IPS-20b (cell line): ENCODE data around the gene HMCN2.

Source experiments
- H3K27ac ChIP-seq: one replicate; pipeline ENCODE4 v1.5.1; 2013; ENCODE audit warnings: low read length
- H3K27me3 ChIP-seq: 2 replicates; pipeline ENCODE4 v1.6.1; 2013; ENCODE audit warnings: mild to moderate bottlenecking, low read length, inconsistent platforms; ENCODE audit not compliant: insufficient read depth
- H3K36me3 ChIP-seq: 2 replicates; pipeline ENCODE4 v1.6.1; 2013; ENCODE audit warnings: low read depth, mild to moderate bottlenecking, inconsistent platforms, low read length, moderate library complexity; ENCODE audit not compliant: insufficient read depth
- H3K4me1 ChIP-seq: 2 replicates; pipeline ENCODE4 v1.6.1; 2013; ENCODE audit warnings: mild to moderate bottlenecking, control low read depth, inconsistent platforms, low read length, moderate library complexity; ENCODE audit not compliant: insufficient read depth
- H3K4me3 ChIP-seq: 2 replicates; pipeline ENCODE4 v1.5.1; 2013; ENCODE audit warnings: mild to moderate bottlenecking, low read length, inconsistent platforms
- H3K9ac ChIP-seq: 2 replicates; pipeline ENCODE4 v1.6.1; 2013; ENCODE audit warnings: low read depth, mild to moderate bottlenecking, inconsistent platforms, low read length, moderate library complexity
- H3K9me3 ChIP-seq: 2 replicates; pipeline ENCODE4 v1.6.1; 2013; ENCODE audit warnings: mild to moderate bottlenecking, low read depth, low read length, inconsistent platforms; ENCODE audit not compliant: insufficient read depth

The HMCN2 gene

DNA sequence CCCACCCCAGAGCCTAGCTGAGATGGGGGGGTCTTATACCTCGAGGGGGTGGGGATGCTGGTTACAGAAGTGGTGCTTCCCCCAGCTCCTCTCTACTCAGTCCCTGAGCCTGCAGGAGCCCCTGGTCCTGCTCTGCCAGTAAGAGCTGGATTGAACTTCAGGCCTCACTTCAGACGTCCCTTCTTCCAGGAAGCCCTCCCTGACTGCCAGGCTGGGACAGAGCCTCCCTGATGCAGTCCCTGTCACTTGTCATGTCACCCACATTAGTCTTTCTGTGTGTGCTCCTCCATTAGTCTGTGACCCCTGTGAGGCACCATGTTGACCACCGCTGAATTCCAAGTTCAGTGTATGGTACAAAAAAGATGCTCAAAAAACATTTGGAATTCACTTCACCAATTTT lies 100.5 kb downstream of the HMCN2 start:
- H3K27ac ChIP-seq, result no peak overlapping the region
- H3K4me1 ChIP-seq, result no peaks in the 10 kb centered on the region
- no peak overlapping the region for H3K9ac ChIP-seq
- H3K4me3 ChIP-seq, result no peak overlapping the region
- H3K9me3 ChIP-seq, result no peaks in the 10 kb centered on the region
- no peaks in the 10 kb centered on the region for H3K27me3 ChIP-seq
- H3K36me3 ChIP-seq, result no peaks in the 10 kb centered on the region

DNA sequence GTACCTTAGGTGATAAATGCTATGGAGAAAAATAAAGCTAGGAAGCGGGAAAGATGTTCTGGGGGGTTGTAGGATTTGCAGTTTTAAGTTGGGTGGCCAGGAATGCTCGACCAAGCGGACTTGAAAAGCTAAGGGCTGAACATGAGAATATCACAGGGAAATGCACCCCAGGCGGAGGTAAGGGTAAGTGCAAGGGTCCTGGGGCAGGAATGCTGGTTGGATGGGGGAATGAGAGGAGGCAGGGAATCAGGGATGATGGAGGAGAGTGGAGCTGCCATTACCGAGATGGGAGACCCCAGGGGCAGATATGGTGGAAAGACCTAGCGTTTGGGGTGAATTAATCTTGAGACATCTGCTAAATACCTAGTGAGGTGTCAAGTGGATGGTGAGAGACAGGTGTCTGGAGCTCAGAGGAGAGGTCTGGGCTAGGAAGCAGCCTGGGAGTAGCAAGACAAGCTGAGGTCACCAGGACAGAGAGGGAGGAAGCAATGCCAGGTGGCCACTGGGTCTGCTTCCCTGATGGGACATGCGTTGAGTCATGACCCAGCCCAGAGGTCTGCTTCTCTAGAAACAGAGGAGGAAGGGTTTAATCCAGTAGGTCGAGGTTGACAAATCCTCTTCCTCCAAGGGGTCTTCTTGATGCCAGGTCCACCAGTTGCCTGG lies 101.5 kb downstream of the HMCN2 start:
- H3K36me3 ChIP-seq, result no peaks in the 10 kb centered on the region
- H3K9me3 ChIP-seq, result no peaks in the 10 kb centered on the region
- H3K27me3 ChIP-seq, result no peaks in the 10 kb centered on the region
- H3K9ac ChIP-seq, result no peak overlapping the region
- no peaks in the 10 kb centered on the region; the same call in 1 of the 2 replicates for H3K4me1 ChIP-seq
- H3K27ac ChIP-seq, result no peak overlapping the region
- no peak overlapping the region for H3K4me3 ChIP-seq

DNA sequence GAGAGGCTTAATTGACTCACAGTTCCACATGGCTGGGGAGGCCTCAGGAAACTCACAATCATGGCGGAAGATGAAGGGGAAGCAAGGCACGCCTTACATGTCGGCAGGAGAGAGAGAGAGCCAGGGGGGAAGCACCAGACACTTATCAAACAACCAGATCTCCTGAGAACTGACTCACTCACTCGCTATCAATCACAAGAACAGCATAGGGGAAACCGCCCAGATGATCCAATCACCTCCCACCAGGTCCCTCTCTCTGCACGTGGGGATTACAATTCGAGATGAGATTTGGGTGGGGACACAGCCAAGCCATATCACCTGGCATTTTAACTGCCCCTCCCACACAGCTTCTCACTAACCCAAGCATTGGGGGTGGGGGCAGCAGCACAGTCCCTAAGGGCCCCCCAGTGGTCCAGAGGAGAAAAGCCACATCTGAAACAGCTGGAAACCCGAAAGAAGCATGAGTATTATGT lies 103.1 kb downstream of the HMCN2 start:
- H3K27ac ChIP-seq, result no peak overlapping the region
- H3K27me3 ChIP-seq, result no peaks in the 10 kb centered on the region

DNA sequence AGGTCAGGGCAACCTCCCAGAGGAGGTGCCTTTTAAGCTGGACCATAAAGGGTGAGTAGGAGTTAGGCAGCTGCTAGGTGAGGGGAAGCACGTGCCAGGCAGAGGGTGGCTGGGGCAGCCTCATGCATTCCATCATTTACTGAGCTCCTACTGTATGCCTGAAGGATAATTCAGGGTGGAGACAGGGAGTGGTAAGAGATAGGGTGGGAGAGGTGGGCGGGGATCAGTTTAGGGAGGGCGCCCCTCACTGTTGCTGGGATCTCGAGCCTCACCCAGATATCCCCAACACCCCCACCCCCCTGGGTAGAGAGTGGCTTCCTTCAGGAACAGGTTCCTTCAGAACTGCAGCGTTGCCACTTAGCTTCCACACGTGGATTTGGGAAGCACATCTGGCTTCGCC lies 104.7 kb downstream of the HMCN2 start:
- no peaks in the 10 kb centered on the region for H3K9me3 ChIP-seq
- no peaks in the 10 kb centered on the region; the same call in 1 of the 2 replicates for H3K4me1 ChIP-seq
- no peak overlapping the region for H3K9ac ChIP-seq
- H3K4me3 ChIP-seq, result no peak overlapping the region
- H3K36me3 ChIP-seq, result no peaks in the 10 kb centered on the region
- no peaks in the 10 kb centered on the region for H3K27me3 ChIP-seq
- H3K27ac ChIP-seq, result no peak overlapping the region

More for the DNA sequence above, 103.1 kb downstream of the HMCN2 start:
- Histone ChIP-seq H3K36me3 (no peaks in the 10 kb centered on the region), H3K9me3 (no peaks in the 10 kb centered on the region), H3K4me1 (no peaks in the 10 kb centered on the region; the same call in 1 of the 2 replicates), H3K4me3 (no peak overlapping the region), H3K9ac (no peak overlapping the region)

DNA sequence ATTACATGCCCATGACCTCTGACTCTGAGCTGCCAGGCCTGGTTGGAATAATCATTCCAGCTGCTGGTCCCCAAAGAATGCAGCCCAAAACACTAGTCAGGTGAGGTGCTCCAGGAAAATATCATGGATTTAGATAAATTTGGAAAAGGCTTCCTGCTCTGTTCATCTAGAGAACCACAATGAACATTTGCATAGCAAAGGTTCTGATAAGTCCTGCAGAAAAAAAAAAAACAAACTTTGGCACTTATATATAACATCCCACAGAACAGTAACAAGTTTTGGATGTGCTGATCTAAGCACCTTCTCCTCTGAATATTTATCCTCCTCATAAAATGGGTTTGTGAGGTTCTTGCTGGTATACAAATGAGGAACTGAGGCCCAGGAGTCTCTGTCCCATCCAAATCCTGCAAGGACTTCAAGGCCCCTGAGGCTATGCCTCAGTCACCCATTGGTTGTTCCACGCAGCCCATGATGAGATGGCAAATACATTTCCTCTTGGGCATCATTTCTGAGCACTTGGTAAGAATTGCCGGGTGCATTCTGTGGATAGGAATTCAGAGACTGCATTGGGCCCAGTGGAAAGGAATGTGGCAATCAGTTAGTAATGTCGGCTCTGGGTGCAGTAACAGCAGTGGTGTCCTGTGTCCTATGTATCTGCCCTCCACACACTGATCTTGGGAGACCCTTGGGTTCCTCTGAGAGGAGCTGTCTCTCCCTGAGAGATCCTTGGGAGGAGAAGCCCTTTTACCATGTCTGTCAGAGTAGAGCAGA lies 105.8 kb downstream of the HMCN2 start:
- no peak overlapping the region for H3K4me3 ChIP-seq
- H3K27me3 ChIP-seq, result no peaks in the 10 kb centered on the region
- H3K36me3 ChIP-seq, result no peaks in the 10 kb centered on the region
- no peaks in the 10 kb centered on the region for H3K9me3 ChIP-seq
- H3K4me1 ChIP-seq, result no peaks in the 10 kb centered on the region; the same call in 1 of the 2 replicates
- no peak overlapping the region for H3K27ac ChIP-seq
- H3K9ac ChIP-seq, result no peak overlapping the region

DNA sequence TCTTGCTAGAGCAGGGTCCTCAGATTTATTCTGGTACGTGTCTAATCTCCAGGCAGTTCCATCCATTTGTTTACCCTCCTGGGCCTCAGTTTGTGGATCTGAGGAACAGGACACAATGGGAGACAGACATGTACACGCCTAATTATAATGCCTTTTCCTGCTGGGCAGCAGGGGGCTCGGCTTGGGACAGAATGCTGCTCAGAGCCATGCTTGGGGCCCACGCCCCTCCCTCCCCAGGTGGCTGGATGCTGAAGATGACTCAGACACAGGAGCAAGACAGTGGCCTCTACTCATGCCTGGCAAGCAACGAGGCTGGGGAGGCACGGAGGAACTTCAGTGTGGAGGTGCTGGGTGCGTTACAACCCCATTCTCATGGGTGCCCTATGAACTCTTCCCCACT lies 106.5 kb downstream of the HMCN2 start:
- Histone ChIP-seq H3K36me3 (no peaks in the 10 kb centered on the region), H3K4me1 (no peaks in the 10 kb centered on the region; the same call in 1 of the 2 replicates), H3K27me3 (no peaks in the 10 kb centered on the region), H3K9me3 (no peaks in the 10 kb centered on the region), H3K9ac (no peak overlapping the region), H3K4me3 (no peak overlapping the region), H3K27ac (no peak overlapping the region)

DNA sequence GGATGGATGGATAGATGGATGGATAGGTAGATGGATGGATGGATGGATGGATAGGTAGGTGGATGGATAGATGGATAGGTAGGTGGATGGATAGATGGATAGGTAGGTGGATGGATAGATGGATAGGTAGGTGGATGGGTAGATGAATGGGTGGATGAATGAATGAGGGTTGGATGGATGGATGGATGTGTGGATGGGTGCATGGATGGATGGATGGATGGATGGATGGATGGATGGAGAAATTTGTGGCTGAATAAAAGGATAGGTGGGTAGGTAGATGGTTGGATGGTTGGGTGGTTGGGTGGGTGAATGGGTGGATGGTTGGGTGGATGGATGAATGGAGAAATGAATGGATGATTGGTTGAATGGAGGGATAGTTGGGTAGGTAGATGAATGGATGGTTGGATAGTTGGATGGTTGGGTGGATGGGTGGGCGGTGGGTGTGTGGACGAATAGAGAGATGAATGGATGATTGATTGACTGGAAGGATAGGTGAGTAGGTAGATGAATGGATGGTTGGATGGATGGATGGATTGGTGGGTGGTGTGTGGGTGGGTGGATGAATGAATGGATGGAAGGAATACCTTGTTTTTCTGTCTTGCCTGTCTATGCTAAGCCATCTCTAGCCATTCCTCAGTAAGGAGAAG lies 108.2 kb downstream of the HMCN2 start:
- Histone ChIP-seq H3K27me3 (no peaks in the 10 kb centered on the region), H3K4me3 (no peak overlapping the region), H3K4me1 (no peaks in the 10 kb centered on the region; the same call in 1 of the 2 replicates), H3K27ac (no peak overlapping the region), H3K9me3 (no peaks in the 10 kb centered on the region), H3K9ac (no peak overlapping the region), H3K36me3 (no peaks in the 10 kb centered on the region)

DNA sequence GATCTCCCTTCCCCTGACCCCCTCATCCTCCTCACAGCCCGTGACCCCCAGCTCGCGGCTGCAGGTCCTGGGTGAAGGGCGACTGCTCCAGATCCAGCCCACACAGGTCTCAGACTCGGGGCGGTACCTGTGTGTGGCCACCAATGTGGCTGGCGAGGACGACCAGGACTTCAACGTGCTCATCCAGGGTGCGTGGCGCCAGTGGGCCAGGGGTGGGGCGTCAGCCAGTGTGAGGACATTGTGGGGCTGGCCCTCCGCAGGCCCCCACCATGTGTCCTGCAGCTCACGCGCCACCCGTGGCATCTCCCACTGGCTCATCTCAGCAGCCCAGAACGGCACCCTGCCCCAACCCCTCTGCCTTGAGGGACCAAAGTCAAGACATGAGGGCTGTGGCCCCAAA lies 112.1 kb downstream of the HMCN2 start:
- H3K4me1 ChIP-seq, result no peaks in the 10 kb centered on the region
- H3K9ac ChIP-seq, result no peak overlapping the region
- H3K9me3 ChIP-seq, result no peaks in the 10 kb centered on the region
- no peaks in the 10 kb centered on the region for H3K36me3 ChIP-seq
- H3K27me3 ChIP-seq, result no peaks in the 10 kb centered on the region
- no peak overlapping the region for H3K27ac ChIP-seq
- no peak overlapping the region for H3K4me3 ChIP-seq

DNA sequence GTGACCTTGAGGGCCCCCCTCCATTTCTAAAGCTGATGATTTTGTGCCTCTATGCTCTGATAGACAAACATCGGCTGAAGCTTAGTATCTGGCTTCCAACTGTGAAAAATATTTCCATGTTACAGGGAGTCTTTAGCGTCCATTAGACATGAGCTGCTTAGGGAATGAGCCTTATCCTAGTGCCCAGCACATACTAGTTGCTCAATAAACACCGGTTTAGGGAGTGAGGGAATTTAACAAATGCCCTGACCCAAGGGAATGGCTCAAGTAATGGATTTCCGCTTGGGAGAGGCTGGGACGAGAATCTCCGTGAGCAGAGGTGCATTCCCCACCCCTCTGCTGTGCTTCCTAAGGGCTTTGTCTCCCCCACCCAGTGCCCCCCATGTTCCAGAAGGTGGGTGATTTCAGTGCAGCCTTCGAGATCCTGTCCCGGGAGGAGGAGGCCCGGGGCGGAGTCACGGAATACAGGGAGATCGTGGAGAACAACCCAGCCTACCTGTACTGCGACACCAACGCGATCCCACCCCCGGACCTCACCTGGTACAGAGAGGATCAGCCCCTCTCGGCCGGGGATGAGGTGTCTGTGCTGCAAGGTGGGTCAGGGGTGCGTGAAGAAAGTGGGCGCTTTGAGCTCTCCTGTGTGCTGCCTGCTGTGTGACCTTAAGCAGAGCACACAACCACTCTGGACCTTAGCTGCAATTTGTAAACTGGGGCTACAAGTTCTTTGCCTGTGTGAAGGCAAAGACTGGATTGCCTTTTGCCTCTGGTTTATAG lies 113.5 kb downstream of the HMCN2 start:
- no peaks in the 10 kb centered on the region for H3K4me1 ChIP-seq
- H3K9me3 ChIP-seq, result no peaks in the 10 kb centered on the region
- no peak overlapping the region for H3K9ac ChIP-seq
- no peaks in the 10 kb centered on the region for H3K27me3 ChIP-seq
- H3K27ac ChIP-seq, result no peak overlapping the region
- no peaks in the 10 kb centered on the region for H3K36me3 ChIP-seq
- no peak overlapping the region for H3K4me3 ChIP-seq

DNA sequence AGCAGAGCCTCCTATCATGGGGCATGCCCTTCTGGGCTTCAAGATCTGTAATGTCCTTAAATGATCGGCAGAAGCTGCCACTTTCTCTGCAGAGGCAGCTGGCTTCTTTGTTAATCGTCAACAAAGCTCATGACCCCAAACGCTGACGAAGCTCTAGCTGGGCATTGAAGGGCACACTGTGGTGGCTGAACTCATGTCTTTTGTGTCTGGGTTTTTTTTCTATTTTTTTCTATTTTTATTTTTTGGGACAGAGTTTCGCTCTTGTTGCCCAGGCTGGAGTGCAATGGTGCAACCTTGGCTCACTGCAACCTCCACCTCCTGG lies 114.0 kb downstream of the HMCN2 start:
- no peak overlapping the region for H3K4me3 ChIP-seq
- H3K27me3 ChIP-seq, result no peaks in the 10 kb centered on the region
- H3K27ac ChIP-seq, result no peak overlapping the region
- H3K36me3 ChIP-seq, result no peaks in the 10 kb centered on the region
- H3K9ac ChIP-seq, result no peak overlapping the region
- no peaks in the 10 kb centered on the region for H3K9me3 ChIP-seq
- H3K4me1 ChIP-seq, result no peaks in the 10 kb centered on the region

DNA sequence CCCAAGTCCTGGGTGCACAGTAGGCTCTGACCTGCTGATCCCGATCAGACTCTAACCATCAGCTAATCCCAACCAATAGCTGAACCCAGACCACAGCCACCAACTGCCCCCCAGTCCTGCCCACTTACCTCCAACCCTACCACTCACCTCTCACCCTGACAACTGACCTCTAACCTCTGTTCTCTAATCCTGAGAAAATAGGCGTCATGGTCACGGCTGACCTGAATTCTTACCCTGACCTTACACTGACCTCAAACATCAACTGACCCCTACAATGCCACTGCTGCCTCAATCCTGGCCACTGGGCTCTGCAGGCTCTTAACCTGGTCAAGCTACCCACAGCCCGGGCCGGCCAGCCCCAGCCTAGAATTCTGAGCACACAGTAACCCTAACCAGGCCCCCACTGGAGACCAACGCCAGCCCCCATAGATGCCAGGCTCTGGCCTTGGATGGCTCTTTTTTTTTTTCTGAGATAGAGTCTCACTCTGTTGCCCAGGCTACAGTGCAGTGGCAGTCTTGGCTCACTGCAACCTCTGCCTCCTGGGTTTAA lies 115.4 kb downstream of the HMCN2 start:
- Histone ChIP-seq H3K36me3 (no peaks in the 10 kb centered on the region), H3K27me3 (no peaks in the 10 kb centered on the region), H3K4me3 (no peak overlapping the region), H3K9me3 (no peaks in the 10 kb centered on the region), H3K4me1 (no peaks in the 10 kb centered on the region), H3K9ac (no peak overlapping the region), H3K27ac (no peak overlapping the region)
